HL-60/S4 treated with phorbol 12-myristate 13-acetate at 8.2 ng/mL for 4 days and 3 days (cell line): ENCODE data around the gene HOGA1.
"Not testable (repeated sequence)": the region's sequence is repeated elsewhere in the genome, so short reads cannot be mapped to it uniquely, and the experiment has no call there.

Experiments
- in situ Hi-C: fragments of 300-500 bp; cut with MboI; formaldehyde crosslinking; loops from 2 replicates; pipeline ENCODE4 v1.15.0; 2022; ENCODE audit warnings: low sequenced_read_pairs

Gene HOGA1

DNA sequence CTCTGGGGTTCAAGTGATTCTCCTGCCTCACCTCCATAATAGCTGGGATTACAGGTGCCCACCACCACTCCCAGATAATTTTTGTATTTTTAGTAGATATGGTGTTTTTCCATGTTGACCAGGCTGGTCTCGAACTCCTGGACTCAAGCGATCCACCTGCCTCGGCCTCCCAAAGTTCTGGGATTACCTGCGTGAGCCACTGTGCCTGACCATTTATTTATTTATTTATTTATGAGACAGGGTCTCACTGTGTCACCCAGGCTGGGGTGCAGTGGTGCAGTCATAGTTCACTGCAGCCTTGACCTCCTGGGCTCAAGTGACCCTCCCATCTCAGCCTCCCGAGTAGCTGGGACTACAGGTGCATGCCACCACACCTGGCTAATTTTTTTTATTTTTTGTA is 29.9 kb upstream of the HOGA1 start:
- in situ Hi-C loops: not testable (repeated sequence)

DNA sequence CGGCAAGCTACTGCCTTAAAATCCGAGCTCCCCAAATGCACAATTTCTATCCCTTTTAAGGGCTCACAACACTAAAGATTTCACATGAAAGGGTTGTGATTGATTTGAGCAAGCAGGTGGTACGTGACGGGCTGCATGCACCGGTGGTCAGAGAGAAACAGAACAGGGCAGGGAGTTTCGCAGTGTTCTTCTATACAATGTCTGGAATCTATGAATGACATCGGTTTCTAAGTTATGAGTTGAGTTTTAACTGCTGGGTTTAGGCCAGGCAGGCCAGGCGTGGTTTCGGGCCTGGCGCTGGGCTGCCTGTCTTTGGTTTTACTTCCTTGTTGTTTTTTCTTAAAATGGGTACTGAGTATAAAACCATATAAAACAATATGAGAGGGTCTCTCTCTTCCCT is 28.6 kb upstream of the HOGA1 start:
- in situ Hi-C loops: not testable (repeated sequence)

DNA sequence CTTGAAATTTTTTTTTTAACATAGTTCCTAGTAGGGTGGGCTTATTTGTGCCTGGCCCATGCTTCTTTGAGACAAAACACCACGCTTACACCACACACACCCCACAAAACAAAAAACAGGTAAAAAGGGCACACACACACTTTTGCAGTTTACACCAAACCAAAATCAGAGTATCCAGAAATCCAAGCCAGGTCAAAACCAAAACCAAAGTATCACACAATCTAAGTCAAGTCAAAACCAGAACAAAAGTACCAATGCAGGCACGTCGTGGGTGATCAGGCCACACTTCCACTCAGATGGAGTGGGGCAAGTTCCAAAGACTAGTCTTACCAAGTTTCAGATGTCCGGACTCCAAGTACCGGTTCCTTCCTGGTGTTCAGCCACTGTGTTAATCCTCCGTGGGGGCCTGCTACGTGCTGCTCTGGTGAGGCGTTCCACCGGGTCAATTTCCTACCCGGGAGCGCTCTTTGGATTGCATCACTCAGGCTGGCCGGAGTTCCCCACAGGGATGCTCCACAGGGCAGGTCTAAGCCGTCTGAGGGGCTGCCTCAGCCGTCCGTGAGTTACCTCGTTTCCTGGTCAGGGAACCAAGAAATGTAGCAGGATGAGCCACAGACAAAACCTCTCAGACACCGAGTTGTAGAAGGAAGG is 23.3 kb upstream of the HOGA1 start:
- in situ Hi-C loops: not testable (repeated sequence)

- in situ Hi-C loops: not testable (repeated sequence)
These were observed 22.7 kb upstream of the HOGA1 start for GRCh38 chr10:97561386-97562077.

- in situ Hi-C loops: not testable (repeated sequence)
These were observed 21.9 kb upstream of the HOGA1 start for GRCh38 chr10:97562329-97562728.

DNA sequence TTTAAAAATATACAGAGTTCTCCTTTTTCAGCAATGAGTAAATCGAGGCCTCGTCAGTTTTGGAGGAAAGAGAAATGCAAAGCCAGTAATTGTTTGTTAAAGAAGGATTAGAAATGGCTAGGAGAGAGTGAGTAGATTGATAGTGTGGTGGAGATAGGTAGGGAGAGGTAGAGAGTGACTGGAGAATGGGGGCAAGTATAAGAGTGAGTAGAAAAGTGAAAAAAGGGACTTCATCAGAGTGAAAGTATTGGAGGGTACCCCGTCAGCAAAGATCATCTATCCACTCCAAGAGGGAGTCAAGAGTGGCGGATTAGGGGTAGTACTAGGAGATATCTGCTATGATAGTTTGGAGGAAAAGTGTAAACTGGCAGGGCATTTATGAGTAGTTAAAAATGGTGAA is 20.9 kb upstream of the HOGA1 start:
- in situ Hi-C loops: no loop called here

DNA sequence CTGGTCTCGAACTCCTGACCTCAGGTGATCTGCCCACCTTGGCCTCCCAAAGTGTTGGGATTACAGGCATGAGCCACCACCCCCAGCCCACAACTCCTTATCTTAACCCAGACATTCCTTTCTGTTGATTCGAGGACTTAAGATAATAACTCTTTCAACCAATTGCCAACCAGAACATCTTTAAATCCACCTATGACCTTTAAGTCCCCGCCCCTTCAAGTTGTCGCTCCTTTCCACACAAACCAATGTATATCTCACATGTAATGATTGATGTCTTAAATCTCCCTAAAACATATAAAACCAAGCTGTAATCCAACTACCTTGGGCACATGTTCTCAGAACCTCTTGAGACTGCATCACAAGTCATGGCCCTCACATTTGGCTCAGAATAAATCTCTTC is 19.4 kb upstream of the HOGA1 start:
- in situ Hi-C loops: no loop called here

DNA sequence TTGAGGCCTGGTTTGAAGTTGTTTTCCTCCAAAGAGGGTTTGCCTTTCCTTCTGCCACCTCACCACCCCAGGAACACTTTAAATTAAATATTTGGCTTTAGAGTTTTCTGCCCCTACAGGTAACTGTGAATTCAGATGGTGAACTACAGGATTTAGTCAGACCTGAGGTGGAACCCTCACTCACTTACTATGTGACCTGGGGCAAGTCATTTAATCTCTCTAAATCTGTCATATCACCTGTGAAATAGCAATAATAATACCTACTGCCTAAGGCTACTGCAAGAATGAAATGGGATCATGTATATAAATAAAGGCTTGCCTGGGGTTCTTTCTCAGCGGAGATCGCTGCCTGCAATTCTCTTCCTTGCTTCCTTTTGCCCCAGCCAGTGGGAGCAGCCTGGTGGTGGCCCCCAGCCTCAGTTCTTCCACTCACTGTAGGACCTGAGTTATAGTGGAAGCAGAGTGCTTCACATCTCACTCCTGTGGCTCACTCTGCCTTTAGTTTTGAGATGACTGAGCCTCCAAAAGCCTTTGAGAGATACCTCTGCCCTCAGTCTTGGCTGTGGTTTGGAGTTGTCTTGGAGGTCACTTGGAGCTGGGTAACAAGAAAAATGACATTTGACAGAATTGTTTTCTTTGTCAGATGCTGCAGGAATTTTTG is 17.7 kb upstream of the HOGA1 start:
- in situ Hi-C loops: no loop called here

DNA sequence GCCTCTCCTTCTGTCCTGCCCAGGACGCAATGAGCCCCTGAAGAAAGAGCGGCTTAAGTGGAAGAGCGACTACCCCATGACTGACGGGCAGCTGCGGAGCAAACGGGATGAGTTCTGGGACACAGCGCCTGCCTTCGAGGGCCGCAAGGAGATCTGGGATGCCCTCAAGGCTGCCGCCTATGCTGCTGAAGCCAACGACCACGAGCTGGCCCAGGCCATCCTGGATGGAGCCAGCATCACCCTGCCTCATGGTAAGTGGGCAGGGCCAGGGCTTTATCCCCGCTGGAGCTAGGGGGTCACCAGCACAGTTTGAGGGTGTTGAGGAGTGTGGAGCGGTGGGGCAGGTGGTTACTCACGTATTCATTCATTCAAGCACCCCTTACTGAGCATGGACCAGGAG is 16.3 kb upstream of the HOGA1 start:
- in situ Hi-C loops: no loop called here

- in situ Hi-C loops: no loop called here
These were observed 13.9 kb upstream of the HOGA1 start for GRCh38 chr10:97570146-97570788.

- in situ Hi-C loops: no loop called here
These were observed 13.3 kb upstream of the HOGA1 start for GRCh38 chr10:97570789-97571471.

DNA sequence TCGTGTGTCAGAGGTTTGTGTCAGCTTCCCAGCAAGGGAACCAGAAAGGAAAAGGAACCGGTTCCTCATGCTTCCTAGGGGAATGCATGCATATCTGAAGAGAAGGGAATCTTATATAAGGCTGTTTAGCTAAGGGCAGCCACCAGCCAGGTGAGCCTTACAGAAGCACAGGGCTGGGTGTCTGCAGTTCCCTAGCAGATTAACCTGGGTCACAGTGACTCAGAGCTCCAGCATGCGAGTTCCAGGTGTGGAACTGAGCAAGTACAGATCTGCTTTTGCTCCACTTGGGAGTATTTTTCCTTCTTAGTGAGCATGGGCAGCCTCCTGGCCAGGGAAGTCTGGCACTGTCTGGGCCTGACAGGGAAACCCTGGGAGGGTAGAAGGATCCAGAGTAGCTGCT is 12.6 kb upstream of the HOGA1 start:
- in situ Hi-C loops: no loop called here

DNA sequence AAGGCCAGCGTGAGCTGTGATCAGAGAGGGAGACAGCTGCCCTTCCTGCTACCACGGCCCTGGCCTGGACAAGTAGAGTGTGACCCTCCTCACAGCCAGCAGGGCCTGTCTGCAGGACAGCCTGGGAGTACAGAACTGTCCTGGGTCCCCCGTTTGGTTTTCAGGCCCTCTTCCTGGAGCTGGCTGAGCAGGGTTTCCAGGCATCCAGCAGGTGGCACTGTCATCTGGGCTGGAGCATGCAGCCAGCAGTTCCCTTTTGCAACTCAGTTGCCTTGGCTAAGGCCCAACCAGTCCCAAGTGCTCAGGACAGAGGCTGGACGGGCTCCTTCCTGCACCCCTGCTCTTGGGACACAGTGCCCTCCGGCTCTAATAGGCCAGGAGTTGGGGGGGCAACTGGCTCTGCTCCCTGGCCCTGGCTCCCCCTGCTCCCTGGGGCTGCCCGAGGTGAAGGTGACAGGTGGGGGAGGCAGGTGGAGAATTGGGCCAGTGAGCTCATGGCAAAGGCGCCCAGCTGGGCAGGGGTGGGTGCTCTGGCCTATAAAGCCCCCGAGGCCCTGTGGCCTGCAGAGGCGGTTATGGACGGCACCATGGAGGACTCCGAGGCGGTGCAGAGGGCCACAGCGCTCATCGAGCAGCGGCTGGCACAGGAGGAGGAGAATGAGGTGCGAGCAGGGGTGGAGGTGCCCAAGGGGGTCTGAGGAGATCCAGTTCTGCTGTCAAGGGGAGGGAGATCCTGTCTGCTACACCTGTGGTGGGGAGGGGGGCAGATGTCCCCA is 11.8 kb upstream of the HOGA1 start, which contains the start of gene ANKRD2:
Gene ANKRD2 (plus strand): TSS at position 566 of the 776 bp plus-strand sequence. CDS start 10 bp downstream, at position 576.
- in situ Hi-C loops: no loop called here

GRCh38 chr10:97573021-97573420 is 11.2 kb upstream of the HOGA1 start:
- in situ Hi-C loops: no loop called here

DNA sequence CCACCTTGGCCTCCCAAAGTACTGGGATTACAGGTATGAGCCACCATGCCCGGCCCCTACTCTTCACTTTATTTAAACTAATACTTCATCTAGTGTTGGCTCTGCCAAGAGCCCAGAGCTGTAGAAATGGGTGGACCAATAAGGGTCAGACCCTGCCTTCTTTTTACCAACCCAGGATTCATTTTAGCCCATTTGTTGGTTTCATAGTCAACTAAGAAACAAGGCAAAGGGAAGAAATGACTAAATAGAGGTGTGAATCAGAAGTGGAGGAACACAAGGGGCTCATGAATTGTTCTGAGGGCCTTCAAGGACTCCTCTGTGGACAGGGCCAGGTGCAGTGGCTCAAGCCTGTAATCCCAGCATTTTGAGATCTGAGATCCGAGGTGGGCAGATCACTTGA is 10.5 kb upstream of the HOGA1 start:
- in situ Hi-C loops: no loop called here

GRCh38 chr10:97574374-97575126 is 9.6 kb upstream of the HOGA1 start:
- in situ Hi-C loops: no loop called here

- in situ Hi-C loops: no loop called here
These were observed 9.0 kb upstream of the HOGA1 start for GRCh38 chr10:97575127-97575668.

- in situ Hi-C loops: not testable (repeated sequence)
These were observed 7.7 kb upstream of the HOGA1 start for GRCh38 chr10:97576487-97576886.

DNA sequence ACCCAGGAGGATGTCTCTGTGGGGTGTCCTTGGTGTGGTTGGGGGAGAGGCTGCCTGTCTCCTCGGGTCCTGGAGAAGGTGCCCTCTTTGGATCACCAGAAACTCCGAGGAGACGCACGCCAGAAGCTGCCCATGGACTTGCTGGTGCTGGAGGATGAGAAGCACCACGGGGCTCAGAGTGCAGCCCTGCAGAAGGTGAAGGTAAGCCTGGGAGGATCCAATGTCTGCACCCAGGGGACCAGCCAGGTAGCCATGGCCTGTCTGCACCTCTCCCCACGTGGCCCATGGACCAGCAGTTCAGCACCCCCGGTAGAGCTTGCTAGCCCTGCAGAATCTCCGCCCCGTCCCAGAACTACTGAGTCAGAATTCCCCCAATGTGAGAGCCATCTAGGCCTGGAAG is 6.5 kb upstream of the HOGA1 start:
- in situ Hi-C loops: no loop called here
